K562 (cell line): ENCODE results near the gene SLC49A3. TPM values are rescaled to one million over a fixed set of nuclear protein-coding genes. Genes with fewer than 3 reads are reported as not detected.

Source experiments
- BACH1 ChIP-seq: fragments of 200-800 bp; sonication (Bioruptor generic); IDR thresholded peaks from 2 replicates; pipeline ENCODE4 v1.6.1; 2016; ENCODE audit warnings: missing genetic modification characterization, missing compliant biosample characterization
- CHD2 ChIP-seq: IDR thresholded peaks from 2 replicates; pipeline ENCODE4 v1.6.1; 2011; ENCODE audit warnings: low read depth, low read length
- CREB3L1 ChIP-seq: fragments of 450-650 bp; IDR thresholded peaks from 2 replicates; pipeline ENCODE4 v1.6.1; 2014; ENCODE audit warnings: low read depth, mild to moderate bottlenecking, moderate library complexity, borderline replicate concordance
- CUX1 ChIP-seq: fragments of 200-800 bp; sonication (Bioruptor generic); IDR thresholded peaks from 2 replicates; pipeline ENCODE4 v1.6.1; 2016; ENCODE audit warnings: missing genetic modification characterization, missing compliant biosample characterization
- EHMT2 ChIP-seq: fragments of 450-650 bp; IDR thresholded peaks from 2 replicates; pipeline ENCODE4 v1.6.1; 2018; ENCODE audit warnings: antibody characterized with exemption
- ESRRA ChIP-seq: fragments of 450-650 bp; IDR thresholded peaks from 2 replicates; pipeline ENCODE4 v1.6.1; 2014; ENCODE audit warnings: low read depth, mild to moderate bottlenecking, moderate library complexity, borderline replicate concordance
- ETV1 ChIP-seq: fragments of 450-650 bp; conservative IDR thresholded peaks from 2 replicates; pipeline ENCODE4 v1.6.1; 2016; ENCODE audit warnings: missing genetic modification characterization, control low read depth, low read depth, missing compliant biosample characterization
- HNRNPLL ChIP-seq: fragments of 200-400 bp; formaldehyde crosslinking; IDR thresholded peaks from 2 replicates; pipeline ENCODE4 v1.6.1; 2017; ENCODE audit warnings: low read length, low read depth, mild to moderate bottlenecking; ENCODE audit not compliant: poor library complexity, severe bottlenecking
- IRF9 ChIP-seq: fragments of 450-650 bp; IDR thresholded peaks from 2 replicates; pipeline ENCODE4 v1.6.1; 2016; ENCODE audit warnings: missing biosample characterization, missing genetic modification characterization
- JUND ChIP-seq, 2 experiments: IDR thresholded peaks; 2 replicates in 1 of 2; 3 replicates in 1 of 2; pipeline ENCODE4 v1.6.1; 2011; ENCODE audit warnings: borderline replicate concordance in 2 of 2, low read depth in 2 of 2, low read length in 2 of 2, improper control_type of control experiment in 1 of 2, missing biosample characterization in 1 of 2, missing genetic modification characterization in 1 of 2, missing genetic modification reagents in 1 of 2
- PREB ChIP-seq: sonication (generic); formaldehyde crosslinking; IDR thresholded peaks from 2 replicates; pipeline ENCODE4 v1.8.1; 2023; ENCODE audit warnings: mild to moderate bottlenecking, missing genetic modification reagents
- RFX7 ChIP-seq: fragments of 250-450 bp; sonication (Bioruptor Pico); IDR thresholded peaks from 2 replicates; pipeline ENCODE4 v1.5.1; 2021; ENCODE audit warnings: mild to moderate bottlenecking
- SIRT6 ChIP-seq: IDR thresholded peaks from one replicate; pipeline ENCODE4 v1.6.1; 2012; ENCODE audit warnings: low read depth, mild to moderate bottlenecking, control low read depth, inconsistent platforms, low read length, moderate library complexity
- ZFX ChIP-seq: sonication (generic); formaldehyde crosslinking; IDR thresholded peaks from 2 replicates; pipeline ENCODE4 v1.8.0; 2022; ENCODE audit warnings: mild to moderate bottlenecking, missing genetic modification reagents, moderate library complexity
- ZNF184 ChIP-seq: sonication (generic); formaldehyde crosslinking; IDR thresholded peaks from 2 replicates; pipeline ENCODE4 v1.5.0; 2020; ENCODE audit warnings: missing genetic modification reagents
- ZNF232 ChIP-seq: sonication (generic); formaldehyde crosslinking; IDR thresholded peaks from 2 replicates; pipeline ENCODE4 v1.8.0; 2022; ENCODE audit warnings: mild to moderate bottlenecking, missing genetic modification reagents
- polyA plus RNA-seq, 8 experiments: library from polyadenylated mRNA; depleted of rRNA in 4 of 8; stranded (reverse) in 5 of 8; unstranded in 3 of 8; fragments of >200 nt; fragmentation: Nextera tagmentation in 2 of 8; fragmentation: Illumina TruSeq in 1 of 8; extraction: Ambion mirVana in 2 of 8; extraction: Trizol in 1 of 8; gene quantifications; 2 replicates each; pipeline versions ENCODE4 v1.2.1 to v1.2.3, GENCODE V29; 2011 to 2014; ENCODE audit warnings: inconsistent platforms in 1 of 8, missing spikeins in 1 of 8
- total RNA-seq, 7 experiments: library from RNA; depleted of rRNA in 6 of 7; stranded (reverse); fragments of >200 nt in 6 of 7; fragmentation: Illumina TruSeq in 2 of 7; extraction: Trizol in 2 of 7; gene quantifications; 2 replicates each; pipeline versions ENCODE4 v1.2.1 to v1.2.3, GENCODE V29; 2011 to 2021; ENCODE audit warnings: low replicate concordance in 1 of 7

SLC49A3 gene
- total and polyA plus RNA-seq, 9 of the 15 experiments (the other 6 are each of a cell fraction or from before 2014, with no cell fraction given): 0.24 to 0.41 TPM; not detected in 7

- TF ChIP-seq IRF9 (tag) (no peak), RFX7 (CRISPR knock-in tag) (no peak), JUND (IDR thresholded peaks at IDR 0.05; ENCODE audit: borderline replicate concordance, low read depth, low read length) (peak; percentile 95), JUND (tag; IDR thresholded peaks at IDR 0.05; ENCODE audit: borderline replicate concordance, low read depth, low read length) (peak; percentile 90; the same call in 2 of the 3 replicates), SIRT6 (no peak), ESRRA (peak; percentile 93), CHD2 (peak; percentile 33; the same call in 1 of the 2 replicates), ZNF232 (peak; percentile 69; the same call in 1 of the 2 replicates), ZNF184 (CRISPR knock-in tag) (no peak), CUX1 (CRISPR knock-in tag) (no peak), ETV1 (tag) (peak; percentile 68), EHMT2 (no peak), BACH1 (tag) (no peak), ZFX (peak; percentile 98), HNRNPLL (no peak), CREB3L1 (0 out of 2 replicates have a peak, but pooled peaks have one; percentile 52), PREB (no peak)
Observed at GRCh38 chr4:674172-675035, 14.5 kb downstream of the SLC49A3 start, which contains the start of the genes ATP5ME and MYL5 (continued).
